NCI-H146 (cell line): Measurements from ENCODE around the gene ZDHHC1.
"Not testable (repeated sequence)": the region's sequence is repeated elsewhere in the genome, so short reads cannot be mapped to it uniquely, and the experiment has no call there.

Source experiments
- DNase-seq: peaks from one replicate; lab custom pipeline; 2025; lab: John Stamatoyannopoulos, UW

The ZDHHC1 gene

GRCh38 chr16:67430977-67431774 is 14.9 kb upstream of the ZDHHC1 start, which contains the start of gene HSD11B2:
Gene HSD11B2 (plus strand): TSS chr16:67431121. CDS start chr16:67431249, 128 bp downstream.
- peak; percentile 81 for DNase-seq

- DNase-seq: peak; percentile 35
Measured at GRCh38 chr16:67430504-67430976, 14.3 kb upstream of the ZDHHC1 start.

GRCh38 chr16:67429799-67430503 is 13.7 kb upstream of the ZDHHC1 start:
- no peak for DNase-seq

GRCh38 chr16:67429053-67429798 is 12.9 kb upstream of the ZDHHC1 start:
- no peak for DNase-seq

- DNase-seq: peak; percentile 75
Measured at GRCh38 chr16:67428146-67428731, 12.0 kb upstream of the ZDHHC1 start.

GRCh38 chr16:67426950-67427349 is 10.7 kb upstream of the ZDHHC1 start:
- DNase-seq: no peak

- DNase-seq: no peak
Measured at GRCh38 chr16:67426022-67426421, 9.7 kb upstream of the ZDHHC1 start.

GRCh38 chr16:67425580-67425979 is 9.3 kb upstream of the ZDHHC1 start:
- no peak for DNase-seq

- DNase-seq: no peak
Measured at GRCh38 chr16:67425061-67425460, 8.8 kb upstream of the ZDHHC1 start.

- no peak for DNase-seq
Measured at GRCh38 chr16:67424261-67424615, 8.0 kb upstream of the ZDHHC1 start.

GRCh38 chr16:67423611-67424260 is 7.5 kb upstream of the ZDHHC1 start:
- DNase-seq: no peak

GRCh38 chr16:67423015-67423414 is 6.7 kb upstream of the ZDHHC1 start:
- no peak for DNase-seq

- no peak for DNase-seq
Measured at GRCh38 chr16:67421030-67421429, 4.8 kb upstream of the ZDHHC1 start.

- no peak for DNase-seq
Measured at GRCh38 chr16:67419931-67420330, 3.7 kb upstream of the ZDHHC1 start.

- no peak for DNase-seq
Measured at GRCh38 chr16:67419502-67419901, 3.2 kb upstream of the ZDHHC1 start.

GRCh38 chr16:67417333-67418061 is 1.2 kb upstream of the ZDHHC1 start:
- no peak for DNase-seq

- DNase-seq: not testable (repeated sequence)
Measured at GRCh38 chr16:67415421-67415820, 856 bp downstream of the ZDHHC1 start.

GRCh38 chr16:67413978-67414911 is 2.0 kb downstream of the ZDHHC1 start:
- no peak for DNase-seq

GRCh38 chr16:67412294-67412693 is 4.0 kb downstream of the ZDHHC1 start:
- DNase-seq: no peak

GRCh38 chr16:67411339-67411738 is 4.9 kb downstream of the ZDHHC1 start:
- DNase-seq: no peak
